ENCODE results near the gene FRA10AC1. TPM values are rescaled to one million over a fixed set of nuclear protein-coding genes. Genes with fewer than 3 reads are reported as not detected.
A peak's percentile ranks its signal among the peaks of the same experiment; 100 is the strongest.

The FRA10AC1 gene
- total RNA-seq = 10 to 100 TPM; 20.0 to 23.7 TPM

DNA sequence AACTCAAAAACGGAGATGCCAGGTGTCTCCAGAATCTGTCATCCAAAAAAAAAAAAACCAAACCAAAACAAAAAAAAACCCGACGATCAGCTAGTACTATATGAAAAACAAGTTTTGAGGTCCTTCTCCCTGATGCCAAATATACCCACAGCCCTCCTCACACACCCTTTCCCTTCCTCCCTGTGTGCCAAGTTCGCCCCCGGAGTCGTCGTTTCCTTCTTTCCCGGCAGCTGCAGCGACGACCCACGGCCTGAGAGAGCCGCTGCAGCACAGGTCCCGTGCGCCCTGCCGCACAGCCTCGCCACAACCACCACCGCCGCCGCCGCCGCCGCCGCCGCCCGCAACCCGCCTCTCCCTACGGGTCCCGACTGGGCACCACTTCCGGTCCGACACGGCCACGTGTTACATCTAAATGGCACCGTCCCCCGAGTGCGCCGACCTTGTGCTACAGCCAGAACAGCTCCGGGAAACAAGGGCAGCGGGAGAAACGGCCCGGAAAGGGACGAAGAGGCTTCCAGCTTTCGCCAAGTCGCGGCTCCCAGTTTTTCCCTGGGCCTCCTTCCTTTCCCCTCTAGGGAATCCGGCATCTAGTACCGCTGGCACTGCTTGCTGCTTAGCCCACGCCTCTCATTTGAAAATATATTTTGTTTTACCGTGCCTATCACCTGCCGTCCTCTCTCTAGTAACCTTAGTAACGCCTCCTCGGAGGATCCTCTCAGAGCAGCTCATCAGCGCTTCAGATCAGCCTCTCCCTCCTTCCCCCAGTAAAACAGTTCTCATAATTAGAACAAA is at the start of gene FRA10AC1:
Gene FRA10AC1, minus strand, starts transcription at position 383 of the 792 bp plus-strand sequence. CDS start 2,486 bp downstream, outside the sequence.
- no peaks in the 10 kb centered on the region for H3K27me3 ChIP-seq
- WGBS, 2 donors = 0 to 1% methylated on average over 43 to 52 of the region's 52 CpGs
- H3K4me1 ChIP-seq = peaks cover 13% of the 10 kb centered on the region
- H3K36me3 ChIP-seq (replicated peaks in 1 of 2; ENCODE audit: insufficient read depth in 1 of 2, low read depth in 2 of 2) = peaks cover 2 to 7% of the 10 kb centered on the region in 2 donors
- H3K9me3 ChIP-seq = no peaks in the 10 kb centered on the region
- H3K27ac ChIP-seq = peak within 1 kb of the TSS; percentile 53 to 86 (median 72)
- peak within 1 kb of the TSS; percentile 18 to 81 for H3K4me3 ChIP-seq
- ATAC-seq (peak; percentile 99), DNase-seq (peak; percentile 93 to 96 (median 95))
- intact Hi-C loops (cut with DNase I) = no loop called here
- TF ChIP-seq, protein P1, sequence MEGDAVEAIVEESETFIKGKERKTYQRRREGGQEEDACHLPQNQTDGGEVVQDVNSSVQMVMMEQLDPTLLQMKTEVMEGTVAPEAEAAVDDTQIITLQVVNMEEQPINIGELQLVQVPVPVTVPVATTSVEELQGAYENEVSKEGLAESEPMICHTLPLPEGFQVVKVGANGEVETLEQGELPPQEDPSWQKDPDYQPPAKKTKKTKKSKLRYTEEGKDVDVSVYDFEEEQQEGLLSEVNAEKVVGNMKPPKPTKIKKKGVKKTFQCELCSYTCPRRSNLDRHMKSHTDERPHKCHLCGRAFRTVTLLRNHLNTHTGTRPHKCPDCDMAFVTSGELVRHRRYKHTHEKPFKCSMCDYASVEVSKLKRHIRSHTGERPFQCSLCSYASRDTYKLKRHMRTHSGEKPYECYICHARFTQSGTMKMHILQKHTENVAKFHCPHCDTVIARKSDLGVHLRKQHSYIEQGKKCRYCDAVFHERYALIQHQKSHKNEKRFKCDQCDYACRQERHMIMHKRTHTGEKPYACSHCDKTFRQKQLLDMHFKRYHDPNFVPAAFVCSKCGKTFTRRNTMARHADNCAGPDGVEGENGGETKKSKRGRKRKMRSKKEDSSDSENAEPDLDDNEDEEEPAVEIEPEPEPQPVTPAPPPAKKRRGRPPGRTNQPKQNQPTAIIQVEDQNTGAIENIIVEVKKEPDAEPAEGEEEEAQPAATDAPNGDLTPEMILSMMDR (IDR thresholded peaks at IDR 0.05) = peak in 6 of 7 experiments; percentile 18 to 74 (median 66)
- peak in 2 of 3 donors; percentile 65 to 76 for TF ChIP-seq POLR2A (IDR thresholded peaks at IDR 0.05)

GRCh38 chr10:93751832-93752231 is 49.4 kb upstream of the FRA10AC1 start:
- 10 to 15% methylated on average over 5 of the region's 5 CpGs for WGBS, 2 donors
- ATAC-seq = no peak
- no peaks in the 10 kb centered on the region for H3K27me3 ChIP-seq
- intact Hi-C loops (cut with DNase I) = no loop called here
- peak in 2 of 4 donors; percentile 22 to 26 for DNase-seq
- no peak overlapping the region for H3K4me3 ChIP-seq
- H3K27ac ChIP-seq = no peak overlapping the region
- no peaks in the 10 kb centered on the region for H3K4me1 ChIP-seq
- no peaks in the 10 kb centered on the region for H3K9me3 ChIP-seq
- H3K36me3 ChIP-seq (replicated peaks in 1 of 2; ENCODE audit: insufficient read depth in 1 of 2, low read depth in 2 of 2) = no peaks in the 10 kb centered on the region
- TF ChIP-seq POLR2A (IDR thresholded peaks at IDR 0.05) = no peak
- TF ChIP-seq, protein P1 (IDR thresholded peaks at IDR 0.05) = no peak

- ATAC-seq (no peak), DNase-seq (no peak)
- no peak overlapping the region for H3K27ac ChIP-seq
- H3K36me3 ChIP-seq (replicated peaks in 1 of 2; ENCODE audit: insufficient read depth in 1 of 2, low read depth in 2 of 2) = no peaks in the 10 kb centered on the region
- no peak overlapping the region for H3K4me3 ChIP-seq
- no peaks in the 10 kb centered on the region for H3K27me3 ChIP-seq
- TF ChIP-seq POLR2A (IDR thresholded peaks at IDR 0.05) = no peak
- TF ChIP-seq, protein P1 (IDR thresholded peaks at IDR 0.05) = no peak
- no peaks in the 10 kb centered on the region for H3K9me3 ChIP-seq
- H3K4me1 ChIP-seq = no peaks in the 10 kb centered on the region
- 33 to 44% methylated on average over 7 of the region's 7 CpGs for WGBS, 2 donors
- intact Hi-C loops (cut with DNase I) = no loop called here
Measured at GRCh38 chr10:93751124-93751523, 48.7 kb upstream of the FRA10AC1 start.

DNA sequence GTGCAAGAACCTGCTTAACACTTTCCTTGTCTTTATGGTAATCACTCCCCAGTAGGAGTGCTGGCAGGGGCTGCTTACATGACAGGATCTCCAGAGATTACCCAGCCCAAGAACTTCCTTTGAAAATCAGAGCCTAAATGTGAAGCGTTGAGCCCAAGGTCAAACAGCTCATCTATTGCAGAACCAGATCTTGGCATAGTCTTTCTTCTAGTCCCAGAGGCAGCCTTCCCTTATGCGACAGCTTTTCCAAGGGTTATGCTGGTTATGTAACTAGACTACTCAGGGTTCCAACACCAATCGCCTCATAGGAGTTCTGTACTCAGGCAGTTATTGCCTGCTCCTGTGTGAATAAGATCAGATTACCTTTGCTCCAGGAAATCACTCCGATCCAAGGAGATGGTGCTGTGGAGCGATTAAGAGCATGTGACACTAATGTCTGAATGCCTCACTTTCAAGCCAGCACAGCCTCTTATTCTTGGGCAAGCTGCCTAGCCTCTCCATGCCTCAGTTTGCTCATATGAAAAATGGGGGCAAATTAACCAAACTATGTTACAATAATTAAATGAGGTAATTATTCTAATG is 46.9 kb upstream of the FRA10AC1 start:
- TF ChIP-seq, protein P1 (IDR thresholded peaks at IDR 0.05) = no peak
- TF ChIP-seq POLR2A (IDR thresholded peaks at IDR 0.05) = no peak
- 48 to 57% methylated on average over 4 to 5 of the region's 5 CpGs for WGBS, 2 donors
- Histone ChIP-seq H3K36me3 (replicated peaks in 1 of 2; ENCODE audit: insufficient read depth in 1 of 2, low read depth in 2 of 2) (no peaks in the 10 kb centered on the region), H3K4me1 (no peaks in the 10 kb centered on the region), H3K27me3 (no peaks in the 10 kb centered on the region), H3K4me3 (no peak overlapping the region), H3K27ac (no peak overlapping the region), H3K9me3 (no peaks in the 10 kb centered on the region)
- DNase-seq (no peak), ATAC-seq (peak; percentile 27)
- intact Hi-C loops (cut with DNase I) = no loop called here

Measured in body of pancreas (tissue), 4 donors.